ENCODE data around the gene CLCNKB. TPM values are rescaled to one million over a fixed set of nuclear protein-coding genes. Genes with fewer than 3 reads are reported as not detected.

Gene CLCNKB
- total RNA-seq, 1 donor from 2014 or later, result 0.64 TPM

DNA sequence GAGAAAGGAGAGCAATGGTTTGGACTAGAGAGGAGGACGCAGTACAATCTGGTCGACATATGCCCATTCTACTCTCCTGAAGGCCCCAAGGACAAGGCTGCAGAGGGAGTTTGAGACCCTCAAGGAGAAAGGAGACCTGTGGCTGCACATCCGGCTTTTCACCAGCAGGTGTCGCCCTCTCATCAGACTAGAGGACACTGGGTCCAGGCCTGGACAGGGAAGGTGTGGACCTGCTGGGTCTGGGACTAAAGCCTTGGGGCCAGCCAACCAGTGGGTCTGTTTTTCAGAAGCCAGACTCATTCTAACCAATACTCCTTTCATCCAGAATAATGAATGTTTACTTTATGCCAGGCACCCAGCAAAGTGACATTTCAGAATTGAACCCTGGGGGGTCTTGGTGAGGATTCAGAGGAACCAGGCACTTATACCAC, 34.5 kb upstream of the CLCNKB start:
- Histone ChIP-seq H3K9me3 (ENCODE audit: insufficient read depth, low read depth, low read length) (no peaks in the 10 kb centered on the region), H2AFZ (ENCODE audit: low read depth, low read length) (no peak overlapping the region), H4K20me1 (ENCODE audit: insufficient read depth, low read length) (no peaks in the 10 kb centered on the region), H3K36me3 (ENCODE audit: insufficient read depth, low read length) (no peaks in the 10 kb centered on the region), H3K27me3 (ENCODE audit: insufficient read depth, low read length) (no peaks in the 10 kb centered on the region), H3K4me2 (ENCODE audit: low read length) (no peak overlapping the region), H3K4me1 (ENCODE audit: insufficient read depth, low read length) (peaks cover 18% of the 10 kb centered on the region), H3K4me3 (ENCODE audit: insufficient read depth, low read depth, low read length) (no peak overlapping the region), H3K9ac (ENCODE audit: low read length) (no peak overlapping the region), H3K79me2 (ENCODE audit: insufficient read depth, low read length) (no peaks in the 10 kb centered on the region), H3K27ac (ENCODE audit: low read depth, low read length) (no peak overlapping the region)
- DNase-seq (ENCODE audit: low read depth), result peak; percentile 30
- no peak overlapping the region for H3K4me3 Mint-ChIP-seq (ENCODE audit: unreplicated experiment)
- TF ChIP-seq, protein P1, sequence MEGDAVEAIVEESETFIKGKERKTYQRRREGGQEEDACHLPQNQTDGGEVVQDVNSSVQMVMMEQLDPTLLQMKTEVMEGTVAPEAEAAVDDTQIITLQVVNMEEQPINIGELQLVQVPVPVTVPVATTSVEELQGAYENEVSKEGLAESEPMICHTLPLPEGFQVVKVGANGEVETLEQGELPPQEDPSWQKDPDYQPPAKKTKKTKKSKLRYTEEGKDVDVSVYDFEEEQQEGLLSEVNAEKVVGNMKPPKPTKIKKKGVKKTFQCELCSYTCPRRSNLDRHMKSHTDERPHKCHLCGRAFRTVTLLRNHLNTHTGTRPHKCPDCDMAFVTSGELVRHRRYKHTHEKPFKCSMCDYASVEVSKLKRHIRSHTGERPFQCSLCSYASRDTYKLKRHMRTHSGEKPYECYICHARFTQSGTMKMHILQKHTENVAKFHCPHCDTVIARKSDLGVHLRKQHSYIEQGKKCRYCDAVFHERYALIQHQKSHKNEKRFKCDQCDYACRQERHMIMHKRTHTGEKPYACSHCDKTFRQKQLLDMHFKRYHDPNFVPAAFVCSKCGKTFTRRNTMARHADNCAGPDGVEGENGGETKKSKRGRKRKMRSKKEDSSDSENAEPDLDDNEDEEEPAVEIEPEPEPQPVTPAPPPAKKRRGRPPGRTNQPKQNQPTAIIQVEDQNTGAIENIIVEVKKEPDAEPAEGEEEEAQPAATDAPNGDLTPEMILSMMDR (IDR thresholded peaks at IDR 0.05; ENCODE audit: insufficient read depth, low read depth, low read length), result peak; percentile 98
- TF ChIP-seq EZH2 (IDR thresholded peaks at IDR 0.05; ENCODE audit: insufficient read depth, low read length), result no peak
- no peak for FAIRE-seq
- H3K27me3 Mint-ChIP-seq (ENCODE audit: low read depth, unreplicated experiment), result peaks cover 16% of the 10 kb centered on the region
- H3K9me3 Mint-ChIP-seq (ENCODE audit: unreplicated experiment), result no peaks in the 10 kb centered on the region
- no peak overlapping the region for H3K27ac Mint-ChIP-seq (ENCODE audit: unreplicated experiment)
- H3K36me3 Mint-ChIP-seq (ENCODE audit: low read depth, unreplicated experiment), result no peaks in the 10 kb centered on the region
- peaks cover 10% of the 10 kb centered on the region for H3K4me1 Mint-ChIP-seq (ENCODE audit: low read depth, unreplicated experiment)

DNA sequence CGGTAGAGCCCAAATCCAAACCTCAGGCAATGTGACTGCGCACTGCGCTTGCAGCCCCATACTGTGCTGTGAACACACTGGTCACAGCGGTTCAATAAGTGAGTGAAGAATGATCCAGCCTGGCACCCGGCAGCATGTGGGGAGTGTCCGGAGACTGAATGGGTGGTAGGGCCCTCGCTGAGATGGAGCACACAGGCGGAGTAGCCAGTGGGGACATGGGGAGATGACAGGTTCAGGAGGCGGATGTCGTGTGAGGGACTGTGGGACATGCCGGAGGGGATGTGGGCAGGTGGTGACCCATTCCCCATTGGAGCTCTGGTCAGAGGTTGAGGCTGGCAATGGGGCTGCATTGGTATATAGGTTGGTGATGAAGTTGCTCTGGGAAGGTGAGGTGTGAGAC, 33.9 kb upstream of the CLCNKB start:
- H3K4me1 Mint-ChIP-seq (ENCODE audit: low read depth, unreplicated experiment), result peaks cover 15% of the 10 kb centered on the region
- Histone ChIP-seq H3K9ac (ENCODE audit: low read length) (no peak overlapping the region), H3K9me3 (ENCODE audit: insufficient read depth, low read depth, low read length) (no peaks in the 10 kb centered on the region), H2AFZ (ENCODE audit: low read depth, low read length) (no peak overlapping the region), H3K4me3 (ENCODE audit: insufficient read depth, low read depth, low read length) (no peak overlapping the region), H3K79me2 (ENCODE audit: insufficient read depth, low read length) (no peaks in the 10 kb centered on the region), H3K27ac (ENCODE audit: low read depth, low read length) (no peak overlapping the region), H4K20me1 (ENCODE audit: insufficient read depth, low read length) (no peaks in the 10 kb centered on the region), H3K4me1 (ENCODE audit: insufficient read depth, low read length) (peaks cover 18% of the 10 kb centered on the region), H3K4me2 (ENCODE audit: low read length) (no peak overlapping the region), H3K27me3 (ENCODE audit: insufficient read depth, low read length) (no peaks in the 10 kb centered on the region), H3K36me3 (ENCODE audit: insufficient read depth, low read length) (no peaks in the 10 kb centered on the region)
- no peak for DNase-seq (ENCODE audit: low read depth)
- TF ChIP-seq EZH2 (IDR thresholded peaks at IDR 0.05; ENCODE audit: insufficient read depth, low read length), result no peak
- TF ChIP-seq, protein P1 (IDR thresholded peaks at IDR 0.05; ENCODE audit: insufficient read depth, low read depth, low read length), result no peak
- no peaks in the 10 kb centered on the region for H3K9me3 Mint-ChIP-seq (ENCODE audit: unreplicated experiment)
- no peak overlapping the region for H3K27ac Mint-ChIP-seq (ENCODE audit: unreplicated experiment)
- FAIRE-seq, result no peak
- H3K27me3 Mint-ChIP-seq (ENCODE audit: low read depth, unreplicated experiment), result peaks cover 15% of the 10 kb centered on the region
- no peak overlapping the region for H3K4me3 Mint-ChIP-seq (ENCODE audit: unreplicated experiment)
- no peaks in the 10 kb centered on the region for H3K36me3 Mint-ChIP-seq (ENCODE audit: low read depth, unreplicated experiment)

GRCh38 chr1:16010837-16011236, 32.7 kb upstream of the CLCNKB start:
- Histone ChIP-seq H3K9me3 (ENCODE audit: insufficient read depth, low read depth, low read length) (no peaks in the 10 kb centered on the region), H3K27me3 (ENCODE audit: insufficient read depth, low read length) (no peaks in the 10 kb centered on the region), H4K20me1 (ENCODE audit: insufficient read depth, low read length) (no peaks in the 10 kb centered on the region), H3K9ac (ENCODE audit: low read length) (no peak overlapping the region), H3K4me3 (ENCODE audit: insufficient read depth, low read depth, low read length) (no peak overlapping the region), H3K36me3 (ENCODE audit: insufficient read depth, low read length) (no peaks in the 10 kb centered on the region), H3K4me1 (ENCODE audit: insufficient read depth, low read length) (peaks cover 20% of the 10 kb centered on the region), H3K4me2 (ENCODE audit: low read length) (no peak overlapping the region), H3K79me2 (ENCODE audit: insufficient read depth, low read length) (no peaks in the 10 kb centered on the region), H3K27ac (ENCODE audit: low read depth, low read length) (no peak overlapping the region), H2AFZ (ENCODE audit: low read depth, low read length) (no peak overlapping the region)
- Mint-ChIP-seq H3K4me1 (ENCODE audit: low read depth, unreplicated experiment) (peaks cover 15% of the 10 kb centered on the region), H3K36me3 (ENCODE audit: low read depth, unreplicated experiment) (no peaks in the 10 kb centered on the region), H3K27ac (ENCODE audit: unreplicated experiment) (no peak overlapping the region), H3K9me3 (ENCODE audit: unreplicated experiment) (peaks cover 4% of the 10 kb centered on the region), H3K27me3 (ENCODE audit: low read depth, unreplicated experiment) (peaks cover 9% of the 10 kb centered on the region), H3K4me3 (ENCODE audit: unreplicated experiment) (no peak overlapping the region)
- DNase-seq (ENCODE audit: low read depth), result no peak
- FAIRE-seq, result no peak
- TF ChIP-seq, protein P1 (IDR thresholded peaks at IDR 0.05; ENCODE audit: insufficient read depth, low read depth, low read length), result no peak
- TF ChIP-seq EZH2 (IDR thresholded peaks at IDR 0.05; ENCODE audit: insufficient read depth, low read length), result no peak
